BLaER1 (cell line): ENCODE measurements around the gene EXOC6B.
"Not testable (repeated sequence)": the region's sequence is repeated elsewhere in the genome, so short reads cannot be mapped to it uniquely, and the experiment has no call there.

Experiments used
- H3K27ac ChIP-seq: shearing (Covaris generic); formaldehyde crosslinking; 2 replicates; pipeline ENCODE4 v1.8.1; 2022
- H3K27me3 ChIP-seq: shearing (Covaris generic); formaldehyde crosslinking; 2 replicates; pipeline ENCODE4 v1.8.1; 2022
- H3K36me3 ChIP-seq: shearing (Covaris generic); formaldehyde crosslinking; 2 replicates; pipeline ENCODE4 v1.8.1; 2022
- H3K4me1 ChIP-seq: shearing (Covaris generic); formaldehyde crosslinking; 2 replicates; pipeline ENCODE4 v1.8.1; 2022
- H3K4me2 ChIP-seq: shearing (Covaris generic); formaldehyde crosslinking; 2 replicates; pipeline ENCODE4 v1.8.1; 2022
- H3K4me3 ChIP-seq: shearing (Covaris generic); formaldehyde crosslinking; 2 replicates; pipeline ENCODE4 v1.8.1; 2022
- H3K9ac ChIP-seq: shearing (Covaris generic); formaldehyde crosslinking; 2 replicates; pipeline ENCODE4 v1.8.1; 2022
- H3K9me3 ChIP-seq: shearing (Covaris generic); formaldehyde crosslinking; 2 replicates; pipeline ENCODE4 v1.8.1; 2022
- H4K20me1 ChIP-seq: shearing (Covaris generic); formaldehyde crosslinking; 2 replicates; pipeline ENCODE4 v1.8.1; 2022
- Cebpa-rat ChIP-seq: shearing (Covaris generic); IDR thresholded peaks from 2 replicates; pipeline ENCODE4 v1.8.1; 2022

EXOC6B gene

GRCh38 chr2:72438364-72438763 lies 387.5 kb downstream of the EXOC6B start:
- Histone ChIP-seq H3K9me3 (0 out of 2 replicates have a peak, but pooled peaks cover 6% of the 10 kb centered on the region), H3K36me3 (no peaks in the 10 kb centered on the region), H4K20me1 (no peaks in the 10 kb centered on the region), H3K27me3 (no peaks in the 10 kb centered on the region), H3K27ac (no peak overlapping the region), H3K4me3 (no peak overlapping the region), H3K9ac (no peak overlapping the region), H3K4me1 (no peaks in the 10 kb centered on the region), H3K4me2 (no peak overlapping the region)
- TF ChIP-seq Cebpa-rat = no peak

- Histone ChIP-seq H3K9ac (no peak overlapping the region), H3K4me2 (no peak overlapping the region), H3K27me3 (no peaks in the 10 kb centered on the region), H3K9me3 (0 out of 2 replicates have a peak, but pooled peaks cover 6% of the 10 kb centered on the region), H3K4me3 (no peak overlapping the region), H4K20me1 (no peaks in the 10 kb centered on the region), H3K4me1 (no peaks in the 10 kb centered on the region), H3K36me3 (no peaks in the 10 kb centered on the region), H3K27ac (no peak overlapping the region)
- no peak for TF ChIP-seq Cebpa-rat
These were observed 394.1 kb downstream of the EXOC6B start for GRCh38 chr2:72431737-72432136.

GRCh38 chr2:72427022-72427861 lies 398.6 kb downstream of the EXOC6B start:
- H3K27ac ChIP-seq = no peak overlapping the region

GRCh38 chr2:72425996-72426395 lies 399.8 kb downstream of the EXOC6B start:
- no peaks in the 10 kb centered on the region for H3K36me3 ChIP-seq
- no peak overlapping the region for H3K4me3 ChIP-seq
- no peaks in the 10 kb centered on the region for H3K27me3 ChIP-seq
- peaks cover 14% of the 10 kb centered on the region for H3K9me3 ChIP-seq
- no peak overlapping the region for H3K9ac ChIP-seq
- TF ChIP-seq Cebpa-rat = no peak
- no peak overlapping the region for H3K4me2 ChIP-seq
- no peaks in the 10 kb centered on the region for H3K4me1 ChIP-seq
- H4K20me1 ChIP-seq = no peaks in the 10 kb centered on the region
- no peak overlapping the region for H3K27ac ChIP-seq

More at GRCh38 chr2:72427022-72427861, 398.6 kb downstream of the EXOC6B start:
- no peak overlapping the region for H3K4me2 ChIP-seq
- no peak for TF ChIP-seq Cebpa-rat
- no peaks in the 10 kb centered on the region for H3K4me1 ChIP-seq
- no peaks in the 10 kb centered on the region for H3K27me3 ChIP-seq
- peaks cover 6% of the 10 kb centered on the region for H3K9me3 ChIP-seq
- H3K36me3 ChIP-seq = no peaks in the 10 kb centered on the region
- H3K4me3 ChIP-seq = no peak overlapping the region
- no peak overlapping the region for H3K9ac ChIP-seq
- H4K20me1 ChIP-seq = no peaks in the 10 kb centered on the region

GRCh38 chr2:72423756-72424155 lies 402.1 kb downstream of the EXOC6B start:
- no peak overlapping the region for H3K9ac ChIP-seq
- H3K27ac ChIP-seq = no peak overlapping the region
- TF ChIP-seq Cebpa-rat = no peak
- no peaks in the 10 kb centered on the region for H3K36me3 ChIP-seq
- H4K20me1 ChIP-seq = no peaks in the 10 kb centered on the region
- H3K4me3 ChIP-seq = no peak overlapping the region
- peaks cover 19% of the 10 kb centered on the region for H3K9me3 ChIP-seq
- no peak overlapping the region for H3K4me2 ChIP-seq
- no peaks in the 10 kb centered on the region for H3K4me1 ChIP-seq
- H3K27me3 ChIP-seq = no peaks in the 10 kb centered on the region

- peaks cover 19% of the 10 kb centered on the region for H3K9me3 ChIP-seq
- H3K27me3 ChIP-seq, H3K4me1 ChIP-seq, H3K27ac ChIP-seq, H3K4me3 ChIP-seq, H3K36me3 ChIP-seq, H3K9ac ChIP-seq, H3K4me2 ChIP-seq, H4K20me1 ChIP-seq: not testable (repeated sequence)
These were observed 404.0 kb downstream of the EXOC6B start for GRCh38 chr2:72421771-72422379.

GRCh38 chr2:72415781-72416475 lies 409.9 kb downstream of the EXOC6B start:
- no peak overlapping the region for H3K27ac ChIP-seq
- peaks cover 5% of the 10 kb centered on the region; the same call in 1 of the 2 replicates for H3K9me3 ChIP-seq
- H3K4me1 ChIP-seq = no peaks in the 10 kb centered on the region
- H3K36me3 ChIP-seq = no peaks in the 10 kb centered on the region
- no peaks in the 10 kb centered on the region for H4K20me1 ChIP-seq
- H3K9ac ChIP-seq = no peak overlapping the region
- no peak overlapping the region for H3K4me3 ChIP-seq
- no peaks in the 10 kb centered on the region for H3K27me3 ChIP-seq
- H3K4me2 ChIP-seq = no peak overlapping the region
- no peak for TF ChIP-seq Cebpa-rat

- H4K20me1 ChIP-seq = no peaks in the 10 kb centered on the region
- H3K4me1 ChIP-seq = no peaks in the 10 kb centered on the region
- H3K4me2 ChIP-seq = no peak overlapping the region
- no peak overlapping the region for H3K9ac ChIP-seq
- H3K27ac ChIP-seq = no peak overlapping the region
- peaks cover 3% of the 10 kb centered on the region; the same call in 1 of the 2 replicates for H3K9me3 ChIP-seq
- H3K27me3 ChIP-seq = no peaks in the 10 kb centered on the region
- TF ChIP-seq Cebpa-rat = no peak
- H3K4me3 ChIP-seq = no peak overlapping the region
- no peaks in the 10 kb centered on the region for H3K36me3 ChIP-seq
These were observed 410.6 kb downstream of the EXOC6B start for GRCh38 chr2:72415241-72415661.

GRCh38 chr2:72414137-72414760 lies 411.6 kb downstream of the EXOC6B start:
- no peaks in the 10 kb centered on the region for H3K36me3 ChIP-seq
- no peak overlapping the region for H3K27ac ChIP-seq
- no peaks in the 10 kb centered on the region for H4K20me1 ChIP-seq
- no peak overlapping the region for H3K4me3 ChIP-seq
- no peak for TF ChIP-seq Cebpa-rat
- H3K27me3 ChIP-seq = no peaks in the 10 kb centered on the region
- no peak overlapping the region for H3K9ac ChIP-seq
- no peaks in the 10 kb centered on the region for H3K9me3 ChIP-seq
- H3K4me1 ChIP-seq = no peaks in the 10 kb centered on the region
- H3K4me2 ChIP-seq = no peak overlapping the region
